Type B pancreatic cell (in vitro differentiated cells): ENCODE results near the gene SPTBN4. TPM values are rescaled to one million over a fixed set of nuclear protein-coding genes. Genes with fewer than 3 reads are reported as not detected.
"Not testable (repeated sequence)": the region's sequence is repeated elsewhere in the genome, so short reads cannot be mapped to it uniquely, and the experiment has no call there.

ENCODE experiments used
- DNase-seq: peaks from one replicate; pipeline ENCODE4 v3.0.0; 2021; ENCODE audit warnings: mixed read lengths; ENCODE audit not compliant: unreplicated experiment; ENCODE audit errors: extremely low spot score
- H3K27ac Mint-ChIP-seq: 2 replicates; pipeline ENCODE4 v1.8.0; 2021; ENCODE audit warnings: mild to moderate bottlenecking, mixed read lengths
- H3K27me3 Mint-ChIP-seq: 2 replicates; pipeline ENCODE4 v1.8.0; 2021; ENCODE audit warnings: mixed read lengths
- H3K36me3 Mint-ChIP-seq: 2 replicates; pipeline ENCODE4 v1.8.0; 2021; ENCODE audit warnings: mixed read lengths
- H3K4me1 Mint-ChIP-seq: one replicate; pipeline ENCODE4 v1.8.0; 2021; ENCODE audit warnings: mixed read lengths; ENCODE audit not compliant: unreplicated experiment
- H3K4me3 Mint-ChIP-seq: 2 replicates; pipeline ENCODE4 v1.8.0; 2021; ENCODE audit warnings: mild to moderate bottlenecking, mixed read lengths
- H3K9me3 Mint-ChIP-seq: 2 replicates; pipeline ENCODE4 v1.8.0; 2021; ENCODE audit warnings: mixed read lengths
- CTCF ChIP-seq: fragments of 200-600 bp; sonication (generic); conservative IDR thresholded peaks from 2 replicates; pipeline ENCODE4 v1.5.0; 2021; ENCODE audit warnings: antibody characterized with exemption, mild to moderate bottlenecking
- total RNA-seq: library from RNA; stranded (reverse); gene quantifications from 2 replicates; pipeline ENCODE4 v1.2.1, GENCODE V29; 2021; ENCODE audit warnings: low replicate concordance

Gene SPTBN4
- total RNA-seq, 1 donor from 2014 or later = 2.6 TPM

GRCh38 chr19:40458597-40458974, 8.2 kb upstream of the SPTBN4 start:
- H3K36me3 Mint-ChIP-seq = no peaks in the 10 kb centered on the region
- no peaks in the 10 kb centered on the region for H3K4me1 Mint-ChIP-seq
- no peak for TF ChIP-seq CTCF
- no peaks in the 10 kb centered on the region for H3K27me3 Mint-ChIP-seq
- DNase-seq = no peak
- no peak overlapping the region for H3K4me3 Mint-ChIP-seq
- H3K9me3 Mint-ChIP-seq = no peaks in the 10 kb centered on the region
- no peak overlapping the region for H3K27ac Mint-ChIP-seq

GRCh38 chr19:40460185-40460584, 6.6 kb upstream of the SPTBN4 start:
- Mint-ChIP-seq H3K27ac (no peak overlapping the region), H3K4me1 (peaks cover 6% of the 10 kb centered on the region), H3K9me3 (no peaks in the 10 kb centered on the region), H3K4me3 (no peak overlapping the region), H3K36me3 (no peaks in the 10 kb centered on the region), H3K27me3 (no peaks in the 10 kb centered on the region)
- TF ChIP-seq CTCF = no peak
- DNase-seq = no peak

GRCh38 chr19:40461669-40462221, 5.1 kb upstream of the SPTBN4 start:
- Mint-ChIP-seq H3K4me1 (peaks cover 13% of the 10 kb centered on the region), H3K27ac (no peak overlapping the region), H3K9me3 (no peaks in the 10 kb centered on the region), H3K4me3 (no peak overlapping the region), H3K27me3 (peaks cover 12% of the 10 kb centered on the region), H3K36me3 (peaks cover 5% of the 10 kb centered on the region)
- DNase-seq = no peak
- TF ChIP-seq CTCF = no peak

- H3K4me3 Mint-ChIP-seq, H3K36me3 Mint-ChIP-seq, H3K27ac Mint-ChIP-seq, DNase-seq, H3K9me3 Mint-ChIP-seq: not testable (repeated sequence)
- peaks cover 24% of the 10 kb centered on the region for H3K27me3 Mint-ChIP-seq
- H3K4me1 Mint-ChIP-seq = peaks cover 13% of the 10 kb centered on the region
Observed at GRCh38 chr19:40463587-40464037, 3.2 kb upstream of the SPTBN4 start.

GRCh38 chr19:40464059-40465024, 2.5 kb upstream of the SPTBN4 start:
- Mint-ChIP-seq H3K4me1 (peaks cover 13% of the 10 kb centered on the region), H3K36me3 (peaks cover 5% of the 10 kb centered on the region), H3K9me3 (no peaks in the 10 kb centered on the region), H3K4me3 (peak overlapping the region; percentile 88), H3K27ac (peak overlapping the region; percentile 90), H3K27me3 (peaks cover 30% of the 10 kb centered on the region)
- peak; percentile 85 for TF ChIP-seq CTCF
- peak; percentile 89 for DNase-seq

GRCh38 chr19:40465025-40465556, 1.7 kb upstream of the SPTBN4 start:
- peaks cover 30% of the 10 kb centered on the region for H3K27me3 Mint-ChIP-seq
- no peak for TF ChIP-seq CTCF
- H3K9me3 Mint-ChIP-seq = no peaks in the 10 kb centered on the region
- H3K36me3 Mint-ChIP-seq = peaks cover 5% of the 10 kb centered on the region
- peak overlapping the region; percentile 90 for H3K27ac Mint-ChIP-seq
- H3K4me1 Mint-ChIP-seq = peaks cover 13% of the 10 kb centered on the region
- peak overlapping the region; percentile 88 for H3K4me3 Mint-ChIP-seq
- DNase-seq = no peak
